HCT116 (cell line): Measurements from ENCODE around the gene SYMPK. TPM values are rescaled to one million over a fixed set of nuclear protein-coding genes. Genes with fewer than 3 reads are reported as not detected.

Source experiments
- ATAC-seq: fragments of 200-7000 bp; cut with Tn5 transposase; 2 replicates; pipeline ENCODE4 v1.9.1; 2020; ENCODE audit warnings: mild to moderate bottlenecking, moderate library complexity
- BruUV-seq: library from RNA; stranded (reverse); fragments of 400-500 nt; replicated peaks from 2 replicates; lab custom pipeline; 2021; lab: Mats Ljungman, UMichigan
- CTCF ChIA-PET: fragments of 300-600 bp; sonication (Branson Sonifier 250); formaldehyde crosslinking; loops from one replicate; lab custom pipeline; 2021; ENCODE audit warnings: antibody characterized with exemption; lab: Charles Lee
- POLR2A ChIA-PET: fragments of 300-600, 350-600 bp; sonication (Branson Sonifier 250); formaldehyde crosslinking; loops from one replicate; lab custom pipeline; 2021; ENCODE audit warnings: antibody characterized with exemption; lab: Charles Lee
- RAD21 ChIA-PET, 2 experiments: fragments of 300-600 bp; sonication (Branson Sonifier 250); formaldehyde crosslinking; loops; one replicate each; lab custom pipeline; 2023; ENCODE audit warnings: low total read pairs in 2 of 2; ENCODE audit not compliant: uncharacterized antibody in 2 of 2, unreplicated experiment in 2 of 2, low non-redundant PET in 1 of 2; lab: Charles Lee
- DNase-seq: peaks from one replicate; pipeline ENCODE4 v3.0.0-alpha.2; 2010; ENCODE audit warnings: low read depth, low spot score
- H2AFZ ChIP-seq: fragments of 200-600 bp; shearing (Covaris generic), sonication (generic); 2 replicates; pipeline ENCODE4 v1.6.1; 2017; ENCODE audit warnings: low read depth, mixed run types, mixed read lengths, antibody characterized with exemption, low read length; ENCODE audit not compliant: poor library complexity, severe bottlenecking
- H3K27ac ChIP-seq: 2 replicates; pipeline ENCODE4 v1.5.1; 2012; ENCODE audit warnings: low read depth, low read length
- H3K27me3 ChIP-seq: fragments of 200-600 bp; sonication (generic); 2 replicates; pipeline ENCODE4 v1.6.1; 2016; ENCODE audit warnings: mixed run types, low read length, mixed read lengths; ENCODE audit not compliant: insufficient read depth
- H3K36me3 ChIP-seq, 2 experiments: fragments of 200-500 bp in 1 of 2; fragments of 200-600 bp in 1 of 2; sonication (Bioruptor generic) in 1 of 2; sonication (generic) in 1 of 2; 2 replicates each; pipeline versions ENCODE4 v1.5.1 to v1.6.1; 2014 to 2016; ENCODE audit warnings: low read length in 2 of 2, inconsistent platforms in 1 of 2, mixed read lengths in 1 of 2, mixed run types in 1 of 2; ENCODE audit not compliant: insufficient read depth in 2 of 2, control insufficient read depth in 1 of 2
- H3K4me1 ChIP-seq, 2 experiments: fragments of 200-600 bp in 1 of 2; sonication (generic) in 1 of 2; 2 replicates each; pipeline versions ENCODE4 v1.5.1 to v1.6.1; 2012 to 2017; ENCODE audit warnings: low read length in 2 of 2, inconsistent platforms in 1 of 2, mild to moderate bottlenecking in 1 of 2, mixed read lengths in 1 of 2, mixed run types in 1 of 2, moderate library complexity in 1 of 2; ENCODE audit not compliant: insufficient read depth in 2 of 2, control insufficient read depth in 1 of 2
- H3K4me2 ChIP-seq: fragments of 200-600 bp; sonication (generic); 2 replicates; pipeline ENCODE4 v1.6.1; 2017; ENCODE audit warnings: mixed run types, low read length, mixed read lengths
- H3K4me3 ChIP-seq, 2 experiments: fragments of 200-600 bp in 1 of 2; sonication (generic) in 1 of 2; replicated peaks in 1 of 2; 2 replicates each; pipeline ENCODE4 v1.5.1; 2011 to 2016; ENCODE audit warnings: low read length in 2 of 2, control low read depth in 1 of 2, low read depth in 1 of 2, mild to moderate bottlenecking in 1 of 2, mixed read lengths in 1 of 2, mixed run types in 1 of 2
- H3K79me2 ChIP-seq: fragments of 200-600 bp; sonication (generic); 2 replicates; pipeline ENCODE4 v1.6.1; 2017; ENCODE audit warnings: mild to moderate bottlenecking, mixed run types, low read length, moderate library complexity, mixed read lengths; ENCODE audit not compliant: insufficient read depth
- H3K9ac ChIP-seq: fragments of 200-600 bp; sonication (generic); 2 replicates; pipeline ENCODE4 v1.6.1; 2016; ENCODE audit warnings: low read length, mixed read lengths
- H3K9me2 ChIP-seq: fragments of 200-600 bp; sonication (generic), shearing (Covaris generic); 2 replicates; pipeline ENCODE4 v1.6.1; 2017; ENCODE audit warnings: mixed run types, mild to moderate bottlenecking, moderate library complexity; ENCODE audit not compliant: insufficient read depth
- H3K9me3 ChIP-seq, 2 experiments: fragments of 200-500 bp in 1 of 2; fragments of 200-600 bp in 1 of 2; sonication (Bioruptor generic) in 1 of 2; sonication (generic) in 1 of 2; 2 replicates each; pipeline ENCODE4 v1.6.1; 2014 to 2017; ENCODE audit warnings: low read length in 2 of 2, mixed read lengths in 2 of 2, inconsistent platforms in 1 of 2, low read depth in 1 of 2, mild to moderate bottlenecking in 1 of 2, mixed run types in 1 of 2, moderate library complexity in 1 of 2; ENCODE audit not compliant: control insufficient read depth in 1 of 2, insufficient read depth in 1 of 2
- H4K20me1 ChIP-seq: fragments of 200-600 bp; sonication (generic), shearing (Covaris generic); 2 replicates; pipeline ENCODE4 v1.6.1; 2017; ENCODE audit warnings: mixed run types, mild to moderate bottlenecking, moderate library complexity; ENCODE audit not compliant: insufficient read depth
- ATF3 ChIP-seq: IDR thresholded peaks from 2 replicates; pipeline ENCODE4 v1.6.1; 2012
- CEBPB ChIP-seq: IDR thresholded peaks from 2 replicates; pipeline ENCODE4 v1.6.1; 2012; ENCODE audit warnings: low read depth
- EZH2 ChIP-seq: fragments of 200-600 bp; sonication (generic); IDR thresholded peaks from 2 replicates; pipeline ENCODE4 v1.6.1; 2017; ENCODE audit warnings: antibody characterized with exemption, mixed run types
- EZH2phosphoT487 ChIP-seq: fragments of 200-600 bp; IDR thresholded peaks from 2 replicates; pipeline ENCODE4 v1.6.1; 2018; ENCODE audit warnings: antibody characterized with exemption, borderline replicate concordance
- FOSL1 ChIP-seq: IDR thresholded peaks from 2 replicates; pipeline ENCODE4 v1.6.1; 2012; ENCODE audit warnings: low read depth
- SRF ChIP-seq: IDR thresholded peaks from 2 replicates; pipeline ENCODE4 v1.6.1; 2012; ENCODE audit warnings: low read depth
- TCF7L2 ChIP-seq: IDR thresholded peaks from 2 replicates; pipeline ENCODE4 v1.7.0; 2011; ENCODE audit warnings: borderline replicate concordance, inconsistent platforms; ENCODE audit not compliant: insufficient read depth, insufficient read length; ENCODE audit errors: extremely low read depth
- YY1 ChIP-seq: IDR thresholded peaks from 2 replicates; pipeline ENCODE4 v1.6.1; 2011; ENCODE audit warnings: low read length, low read depth, moderate library complexity, mild to moderate bottlenecking; ENCODE audit not compliant: insufficient replicate concordance; ENCODE audit errors: extremely low read depth
- ZFX ChIP-seq: fragments of 450-650 bp; IDR thresholded peaks from 2 replicates; pipeline ENCODE4 v1.6.1; 2017
- ZNF274 ChIP-seq: fragments of 200-500 bp; sonication (Bioruptor generic); IDR thresholded peaks from 2 replicates; pipeline ENCODE4 v1.6.1; 2014; ENCODE audit warnings: mild to moderate bottlenecking, low read depth, low read length, inconsistent platforms
- intact Hi-C: fragments of 100-400 bp; cut with micrococcal nuclease; formaldehyde crosslinking; loops from 2 replicates; pipeline ENCODE4 v1.10.0; 2022
- total RNA-seq: library from RNA; stranded (reverse); gene quantifications from one replicate; pipeline ENCODE4 v1.2.1, GENCODE V29; 2021; ENCODE audit not compliant: unreplicated experiment
- TF ChIP-seq, protein P1 (sequence below): IDR thresholded peaks from 2 replicates; pipeline ENCODE4 v1.6.1; 2011; ENCODE audit warnings: mild to moderate bottlenecking, low read length, moderate library complexity; ENCODE audit not compliant: insufficient replicate concordance; ENCODE audit errors: extremely low read depth
- TF ChIP-seq, protein P2 (sequence below): IDR thresholded peaks from 2 replicates; pipeline ENCODE4 v1.6.1; 2012; ENCODE audit warnings: low read depth

Gene SYMPK
- total RNA-seq, 1 experiment from 2014 or later, result 117 TPM

- Histone ChIP-seq H3K4me1 (peaks cover 6 to 23% of the 10 kb centered on the region in 2 experiments; a peak in 3 of 4 replicates), H4K20me1 (no peaks in the 10 kb centered on the region), H3K4me3 (no peak overlapping the region), H3K79me2 (no peaks in the 10 kb centered on the region), H2AFZ (no peak overlapping the region), H3K9me2 (no peaks in the 10 kb centered on the region), H3K4me2 (no peak overlapping the region), H3K9ac (no peak overlapping the region), H3K27me3 (no peaks in the 10 kb centered on the region), H3K27ac (no peak overlapping the region), H3K36me3 (no peaks in the 10 kb centered on the region; a peak in 1 of 4 replicates), H3K9me3 (no peaks in the 10 kb centered on the region)
- ChIA-PET CTCF (no interaction called here), POLR2A (interaction anchor here (0.8 kb wide), 1 partner anchor 11 kb away, joined by 3 read pairs; the partner anchor contains the start of gene SYMPK), RAD21 (no interaction called here)
- TF ChIP-seq, protein P1, sequence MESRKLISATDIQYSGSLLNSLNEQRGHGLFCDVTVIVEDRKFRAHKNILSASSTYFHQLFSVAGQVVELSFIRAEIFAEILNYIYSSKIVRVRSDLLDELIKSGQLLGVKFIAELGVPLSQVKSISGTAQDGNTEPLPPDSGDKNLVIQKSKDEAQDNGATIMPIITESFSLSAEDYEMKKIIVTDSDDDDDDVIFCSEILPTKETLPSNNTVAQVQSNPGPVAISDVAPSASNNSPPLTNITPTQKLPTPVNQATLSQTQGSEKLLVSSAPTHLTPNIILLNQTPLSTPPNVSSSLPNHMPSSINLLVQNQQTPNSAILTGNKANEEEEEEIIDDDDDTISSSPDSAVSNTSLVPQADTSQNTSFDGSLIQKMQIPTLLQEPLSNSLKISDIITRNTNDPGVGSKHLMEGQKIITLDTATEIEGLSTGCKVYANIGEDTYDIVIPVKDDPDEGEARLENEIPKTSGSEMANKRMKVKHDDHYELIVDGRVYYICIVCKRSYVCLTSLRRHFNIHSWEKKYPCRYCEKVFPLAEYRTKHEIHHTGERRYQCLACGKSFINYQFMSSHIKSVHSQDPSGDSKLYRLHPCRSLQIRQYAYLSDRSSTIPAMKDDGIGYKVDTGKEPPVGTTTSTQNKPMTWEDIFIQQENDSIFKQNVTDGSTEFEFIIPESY, result no peak
- no peak for TF ChIP-seq FOSL1
- TF ChIP-seq, protein P2, sequence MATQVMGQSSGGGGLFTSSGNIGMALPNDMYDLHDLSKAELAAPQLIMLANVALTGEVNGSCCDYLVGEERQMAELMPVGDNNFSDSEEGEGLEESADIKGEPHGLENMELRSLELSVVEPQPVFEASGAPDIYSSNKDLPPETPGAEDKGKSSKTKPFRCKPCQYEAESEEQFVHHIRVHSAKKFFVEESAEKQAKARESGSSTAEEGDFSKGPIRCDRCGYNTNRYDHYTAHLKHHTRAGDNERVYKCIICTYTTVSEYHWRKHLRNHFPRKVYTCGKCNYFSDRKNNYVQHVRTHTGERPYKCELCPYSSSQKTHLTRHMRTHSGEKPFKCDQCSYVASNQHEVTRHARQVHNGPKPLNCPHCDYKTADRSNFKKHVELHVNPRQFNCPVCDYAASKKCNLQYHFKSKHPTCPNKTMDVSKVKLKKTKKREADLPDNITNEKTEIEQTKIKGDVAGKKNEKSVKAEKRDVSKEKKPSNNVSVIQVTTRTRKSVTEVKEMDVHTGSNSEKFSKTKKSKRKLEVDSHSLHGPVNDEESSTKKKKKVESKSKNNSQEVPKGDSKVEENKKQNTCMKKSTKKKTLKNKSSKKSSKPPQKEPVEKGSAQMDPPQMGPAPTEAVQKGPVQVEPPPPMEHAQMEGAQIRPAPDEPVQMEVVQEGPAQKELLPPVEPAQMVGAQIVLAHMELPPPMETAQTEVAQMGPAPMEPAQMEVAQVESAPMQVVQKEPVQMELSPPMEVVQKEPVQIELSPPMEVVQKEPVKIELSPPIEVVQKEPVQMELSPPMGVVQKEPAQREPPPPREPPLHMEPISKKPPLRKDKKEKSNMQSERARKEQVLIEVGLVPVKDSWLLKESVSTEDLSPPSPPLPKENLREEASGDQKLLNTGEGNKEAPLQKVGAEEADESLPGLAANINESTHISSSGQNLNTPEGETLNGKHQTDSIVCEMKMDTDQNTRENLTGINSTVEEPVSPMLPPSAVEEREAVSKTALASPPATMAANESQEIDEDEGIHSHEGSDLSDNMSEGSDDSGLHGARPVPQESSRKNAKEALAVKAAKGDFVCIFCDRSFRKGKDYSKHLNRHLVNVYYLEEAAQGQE, result no peak
- no peak for TF ChIP-seq EZH2phosphoT487
- no peak for TF ChIP-seq TCF7L2
- no peak for TF ChIP-seq EZH2
- TF ChIP-seq ATF3, result no peak
- no peak for TF ChIP-seq ZFX
- TF ChIP-seq ZNF274, result no peak
- TF ChIP-seq YY1, result no peak
- no peak for TF ChIP-seq CEBPB
- no peak for TF ChIP-seq SRF
- intact Hi-C loops, result no loop called here
- no TSS peak for BruUV-seq
- ATAC-seq (no peak), DNase-seq (no peak)
Measured at GRCh38 chr19:45874620-45874966, 11.6 kb upstream of the SYMPK start.
